ENCODE data around the gene DOCK4. TPM values are rescaled to one million over a fixed set of nuclear protein-coding genes. Genes with fewer than 3 reads are reported as not detected.

DOCK4 gene
- total RNA-seq, 1 donor from 2014 or later = 32.2 TPM

DNA sequence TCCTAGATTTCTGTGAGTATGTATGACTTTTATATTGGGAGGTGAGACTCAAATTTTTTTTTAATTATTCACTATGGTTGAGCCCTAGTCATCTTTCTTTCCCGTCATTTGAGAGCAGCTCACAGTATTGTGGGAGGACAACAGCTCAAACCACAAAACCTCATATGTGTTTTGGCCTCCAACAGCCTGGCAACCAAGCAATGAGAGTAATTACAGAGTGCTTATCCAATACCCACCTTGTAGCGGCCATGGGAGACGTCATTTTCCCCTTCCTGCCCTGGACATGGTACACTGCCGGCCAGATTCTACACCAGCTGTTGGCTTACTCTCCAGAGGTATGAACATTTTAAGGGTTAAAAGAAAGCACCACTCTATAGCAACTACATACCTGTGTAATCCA lies 49.1 kb downstream of the DOCK4 start:
- H3K36me3 Mint-ChIP-seq (ENCODE audit: low read depth, unreplicated experiment) = no peaks in the 10 kb centered on the region
- DNase-seq (ENCODE audit: low read depth) (peak; percentile 96), FAIRE-seq (no peak)
- Histone ChIP-seq H3K27ac (ENCODE audit: low read depth, low read length) (peak overlapping the region; percentile 31), H3K4me3 (ENCODE audit: insufficient read depth, low read depth, low read length) (no peak overlapping the region), H3K9ac (ENCODE audit: low read length) (no peak overlapping the region), H3K9me3 (ENCODE audit: insufficient read depth, low read depth, low read length) (no peaks in the 10 kb centered on the region), H2AFZ (ENCODE audit: low read depth, low read length) (no peak overlapping the region), H3K4me1 (ENCODE audit: insufficient read depth, low read length) (peaks cover 31% of the 10 kb centered on the region), H3K36me3 (ENCODE audit: insufficient read depth, low read length) (no peaks in the 10 kb centered on the region), H3K27me3 (ENCODE audit: insufficient read depth, low read length) (no peaks in the 10 kb centered on the region), H3K79me2 (ENCODE audit: insufficient read depth, low read length) (peaks cover 5% of the 10 kb centered on the region), H4K20me1 (ENCODE audit: insufficient read depth, low read length) (peaks cover 7% of the 10 kb centered on the region), H3K4me2 (ENCODE audit: low read length) (peak overlapping the region; percentile 34)
- no peaks in the 10 kb centered on the region for H3K9me3 Mint-ChIP-seq (ENCODE audit: unreplicated experiment)
- H3K27ac Mint-ChIP-seq (ENCODE audit: unreplicated experiment) = peak overlapping the region; percentile 73
- no peak overlapping the region for H3K4me3 Mint-ChIP-seq (ENCODE audit: unreplicated experiment)
- no peaks in the 10 kb centered on the region for H3K27me3 Mint-ChIP-seq (ENCODE audit: low read depth, unreplicated experiment)
- TF ChIP-seq, protein P1, sequence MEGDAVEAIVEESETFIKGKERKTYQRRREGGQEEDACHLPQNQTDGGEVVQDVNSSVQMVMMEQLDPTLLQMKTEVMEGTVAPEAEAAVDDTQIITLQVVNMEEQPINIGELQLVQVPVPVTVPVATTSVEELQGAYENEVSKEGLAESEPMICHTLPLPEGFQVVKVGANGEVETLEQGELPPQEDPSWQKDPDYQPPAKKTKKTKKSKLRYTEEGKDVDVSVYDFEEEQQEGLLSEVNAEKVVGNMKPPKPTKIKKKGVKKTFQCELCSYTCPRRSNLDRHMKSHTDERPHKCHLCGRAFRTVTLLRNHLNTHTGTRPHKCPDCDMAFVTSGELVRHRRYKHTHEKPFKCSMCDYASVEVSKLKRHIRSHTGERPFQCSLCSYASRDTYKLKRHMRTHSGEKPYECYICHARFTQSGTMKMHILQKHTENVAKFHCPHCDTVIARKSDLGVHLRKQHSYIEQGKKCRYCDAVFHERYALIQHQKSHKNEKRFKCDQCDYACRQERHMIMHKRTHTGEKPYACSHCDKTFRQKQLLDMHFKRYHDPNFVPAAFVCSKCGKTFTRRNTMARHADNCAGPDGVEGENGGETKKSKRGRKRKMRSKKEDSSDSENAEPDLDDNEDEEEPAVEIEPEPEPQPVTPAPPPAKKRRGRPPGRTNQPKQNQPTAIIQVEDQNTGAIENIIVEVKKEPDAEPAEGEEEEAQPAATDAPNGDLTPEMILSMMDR (IDR thresholded peaks at IDR 0.05; ENCODE audit: insufficient read depth, low read depth, low read length) = no peak
- TF ChIP-seq EZH2 (IDR thresholded peaks at IDR 0.05; ENCODE audit: insufficient read depth, low read length) = no peak
- peaks cover 53% of the 10 kb centered on the region for H3K4me1 Mint-ChIP-seq (ENCODE audit: low read depth, unreplicated experiment)

- Mint-ChIP-seq H3K27me3 (ENCODE audit: low read depth, unreplicated experiment) (no peaks in the 10 kb centered on the region), H3K4me3 (ENCODE audit: unreplicated experiment) (no peak overlapping the region), H3K4me1 (ENCODE audit: low read depth, unreplicated experiment) (peaks cover 49% of the 10 kb centered on the region), H3K36me3 (ENCODE audit: low read depth, unreplicated experiment) (no peaks in the 10 kb centered on the region), H3K27ac (ENCODE audit: unreplicated experiment) (peak overlapping the region; percentile 63), H3K9me3 (ENCODE audit: unreplicated experiment) (no peaks in the 10 kb centered on the region)
- Histone ChIP-seq H3K27ac (ENCODE audit: low read depth, low read length) (peak overlapping the region; percentile 11), H3K36me3 (ENCODE audit: insufficient read depth, low read length) (no peaks in the 10 kb centered on the region), H3K9me3 (ENCODE audit: insufficient read depth, low read depth, low read length) (no peaks in the 10 kb centered on the region), H3K4me2 (ENCODE audit: low read length) (no peak overlapping the region), H2AFZ (ENCODE audit: low read depth, low read length) (no peak overlapping the region), H3K4me3 (ENCODE audit: insufficient read depth, low read depth, low read length) (no peak overlapping the region), H3K27me3 (ENCODE audit: insufficient read depth, low read length) (no peaks in the 10 kb centered on the region), H3K9ac (ENCODE audit: low read length) (no peak overlapping the region), H4K20me1 (ENCODE audit: insufficient read depth, low read length) (peaks cover 7% of the 10 kb centered on the region), H3K4me1 (ENCODE audit: insufficient read depth, low read length) (peaks cover 24% of the 10 kb centered on the region), H3K79me2 (ENCODE audit: insufficient read depth, low read length) (peaks cover 5% of the 10 kb centered on the region)
- DNase-seq (ENCODE audit: low read depth) = peak; percentile 25
- TF ChIP-seq, protein P1 (IDR thresholded peaks at IDR 0.05; ENCODE audit: insufficient read depth, low read depth, low read length) = no peak
- no peak for TF ChIP-seq EZH2 (IDR thresholded peaks at IDR 0.05; ENCODE audit: insufficient read depth, low read length)
- FAIRE-seq = no peak
These were observed 49.8 kb downstream of the DOCK4 start for GRCh38 chr7:112156412-112156811.

DNA sequence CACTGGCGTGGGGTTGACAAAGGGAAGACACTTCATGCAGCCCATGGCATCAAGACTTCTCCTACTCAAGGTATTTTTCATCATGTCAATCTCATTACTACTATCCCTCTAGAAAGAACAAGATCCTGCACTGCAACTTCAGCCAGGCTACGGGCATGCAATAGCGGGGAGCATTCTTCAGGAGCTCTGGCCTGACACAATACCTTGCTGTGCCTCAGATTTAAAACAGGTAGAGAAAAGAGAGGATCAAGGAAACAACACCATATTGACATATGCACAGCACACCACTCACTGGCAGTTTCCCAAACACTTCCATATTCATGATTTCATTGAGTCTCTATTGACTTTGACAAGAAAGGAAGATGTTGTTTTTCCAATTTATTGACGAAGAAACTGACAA lies 51.5 kb downstream of the DOCK4 start:
- Histone ChIP-seq H3K27ac (ENCODE audit: low read depth, low read length) (no peak overlapping the region), H3K9ac (ENCODE audit: low read length) (no peak overlapping the region), H2AFZ (ENCODE audit: low read depth, low read length) (no peak overlapping the region), H3K4me1 (ENCODE audit: insufficient read depth, low read length) (peaks cover 7% of the 10 kb centered on the region), H3K79me2 (ENCODE audit: insufficient read depth, low read length) (peaks cover 5% of the 10 kb centered on the region), H3K4me3 (ENCODE audit: insufficient read depth, low read depth, low read length) (no peak overlapping the region), H3K36me3 (ENCODE audit: insufficient read depth, low read length) (no peaks in the 10 kb centered on the region), H3K4me2 (ENCODE audit: low read length) (no peak overlapping the region), H3K9me3 (ENCODE audit: insufficient read depth, low read depth, low read length) (no peaks in the 10 kb centered on the region), H3K27me3 (ENCODE audit: insufficient read depth, low read length) (no peaks in the 10 kb centered on the region), H4K20me1 (ENCODE audit: insufficient read depth, low read length) (peaks cover 20% of the 10 kb centered on the region)
- peaks cover 44% of the 10 kb centered on the region for H3K4me1 Mint-ChIP-seq (ENCODE audit: low read depth, unreplicated experiment)
- H3K9me3 Mint-ChIP-seq (ENCODE audit: unreplicated experiment) = no peaks in the 10 kb centered on the region
- no peak for TF ChIP-seq EZH2 (IDR thresholded peaks at IDR 0.05; ENCODE audit: insufficient read depth, low read length)
- TF ChIP-seq, protein P1 (IDR thresholded peaks at IDR 0.05; ENCODE audit: insufficient read depth, low read depth, low read length) = no peak
- DNase-seq (ENCODE audit: low read depth) (no peak), FAIRE-seq (no peak)
- H3K4me3 Mint-ChIP-seq (ENCODE audit: unreplicated experiment) = no peak overlapping the region
- no peaks in the 10 kb centered on the region for H3K27me3 Mint-ChIP-seq (ENCODE audit: low read depth, unreplicated experiment)
- no peaks in the 10 kb centered on the region for H3K36me3 Mint-ChIP-seq (ENCODE audit: low read depth, unreplicated experiment)
- H3K27ac Mint-ChIP-seq (ENCODE audit: unreplicated experiment) = no peak overlapping the region
